GM21528 (cell line): Measurements from ENCODE around the gene PSG5.
"Not testable (repeated sequence)": the region's sequence is repeated elsewhere in the genome, so short reads cannot be mapped to it uniquely, and the experiment has no call there.

Experiments used
- ATAC-seq: cut with Tn5 transposase; IDR thresholded peaks from one replicate; pipeline ENCODE4 v1.9.1; 2021; ENCODE audit warnings: mild to moderate bottlenecking, moderate library complexity; ENCODE audit not compliant: unreplicated experiment, low FRiP score

PSG5 gene

DNA sequence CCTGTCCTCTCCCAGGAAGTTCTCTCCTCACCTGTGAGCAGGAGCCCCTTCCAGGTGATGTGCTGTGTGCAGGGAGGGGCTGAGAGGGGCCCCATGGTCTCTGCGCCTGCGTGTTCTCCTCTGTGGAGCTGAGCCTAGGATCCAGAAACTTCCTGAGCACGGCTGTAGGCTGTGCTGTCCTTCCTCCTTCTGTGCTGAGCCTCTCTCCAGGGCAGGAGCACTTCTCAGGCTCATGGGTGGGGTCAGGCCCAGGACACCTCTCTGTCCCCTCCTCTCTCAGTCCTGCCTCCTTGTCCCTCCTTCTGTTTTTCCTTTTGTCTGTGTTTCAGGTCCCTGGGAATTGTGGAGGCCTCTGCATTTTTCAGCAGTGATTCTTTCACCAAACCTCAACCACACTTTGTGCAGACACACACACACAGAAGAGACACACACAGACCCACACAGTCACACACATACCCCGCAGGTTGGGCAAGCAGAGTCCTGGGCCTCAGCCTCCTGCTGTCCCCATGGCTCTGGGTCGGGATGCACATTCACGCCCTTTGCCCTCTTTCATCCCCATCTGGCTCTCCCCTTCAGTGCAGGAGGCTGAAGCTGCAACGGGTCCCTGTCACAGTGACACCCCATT lies at the start of gene PSG5:
Gene PSG5 (minus strand): TSS at position 226 of the 625 bp plus-strand sequence. CDS start 131 bp downstream, at position 95.
- ATAC-seq = not testable (repeated sequence)

GRCh38 chr19:43235686-43236085 lies 49.4 kb upstream of the PSG5 start:
- not testable (repeated sequence) for ATAC-seq

- ATAC-seq = no peak
Observed at GRCh38 chr19:43229315-43229714, 43.0 kb upstream of the PSG5 start.

DNA sequence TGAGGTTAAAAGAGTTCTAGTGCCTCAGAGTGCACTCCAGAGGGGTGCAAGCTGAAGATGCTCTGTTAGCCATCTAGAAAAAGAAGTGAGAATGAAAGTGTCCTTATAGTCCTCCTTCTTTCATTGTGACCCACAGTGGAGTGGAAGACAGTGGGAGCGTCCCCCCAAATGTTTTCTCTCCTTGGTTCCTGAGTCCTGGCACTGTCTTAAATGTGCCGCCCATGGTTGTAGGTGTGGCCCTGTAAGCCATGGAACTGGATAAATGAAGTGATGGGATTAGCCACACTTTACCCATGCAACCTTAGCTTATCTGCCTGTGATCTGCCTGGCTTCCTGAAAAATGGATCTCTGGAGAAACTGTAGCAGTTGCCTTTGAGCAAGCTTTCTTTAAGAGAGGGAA lies 42.4 kb upstream of the PSG5 start:
- not testable (repeated sequence) for ATAC-seq

DNA sequence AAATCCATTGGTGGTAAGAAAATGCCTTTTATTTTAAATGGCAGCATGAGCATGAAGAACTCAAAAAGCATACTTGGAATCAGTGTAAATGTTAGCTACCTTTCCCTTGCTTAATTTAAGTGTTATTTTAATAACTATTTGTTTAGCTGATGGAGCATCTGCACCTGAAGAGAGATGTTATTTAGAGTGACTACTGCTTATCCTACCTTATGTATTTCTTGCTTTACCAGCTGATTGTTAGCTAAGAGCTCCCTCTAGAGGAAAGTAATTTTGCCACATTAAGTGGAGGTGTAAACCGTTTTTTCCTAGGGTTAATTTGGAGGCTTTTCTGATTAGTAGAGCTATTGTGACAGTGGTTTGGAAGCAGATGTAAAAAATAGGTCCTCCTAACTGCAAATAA lies 40.6 kb upstream of the PSG5 start:
- ATAC-seq = not testable (repeated sequence)

- no peak for ATAC-seq
Observed at GRCh38 chr19:43224855-43225253, 38.5 kb upstream of the PSG5 start.

- ATAC-seq = not testable (repeated sequence)
Observed at GRCh38 chr19:43224201-43224854, 38.0 kb upstream of the PSG5 start.

DNA sequence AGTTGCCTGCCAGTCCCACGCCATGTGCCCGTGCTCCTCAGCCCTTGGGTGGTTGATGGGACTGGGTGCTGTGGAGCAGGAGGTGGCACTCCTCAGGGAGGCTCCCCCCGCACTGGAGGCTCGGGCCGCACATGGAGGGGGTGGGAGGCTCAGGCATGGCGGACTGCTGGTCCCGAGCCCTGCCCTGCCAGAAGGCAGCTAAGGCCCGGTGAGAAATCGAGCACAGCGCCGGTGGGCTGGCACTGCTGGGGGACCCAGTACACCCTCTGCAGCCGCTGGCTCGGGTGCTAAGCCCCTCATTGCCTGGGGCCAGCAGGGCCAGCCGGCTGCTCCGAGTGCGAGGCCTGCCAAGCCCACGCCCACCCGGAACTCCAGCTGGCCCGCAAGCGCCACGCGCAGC lies 35.6 kb upstream of the PSG5 start:
- not testable (repeated sequence) for ATAC-seq

DNA sequence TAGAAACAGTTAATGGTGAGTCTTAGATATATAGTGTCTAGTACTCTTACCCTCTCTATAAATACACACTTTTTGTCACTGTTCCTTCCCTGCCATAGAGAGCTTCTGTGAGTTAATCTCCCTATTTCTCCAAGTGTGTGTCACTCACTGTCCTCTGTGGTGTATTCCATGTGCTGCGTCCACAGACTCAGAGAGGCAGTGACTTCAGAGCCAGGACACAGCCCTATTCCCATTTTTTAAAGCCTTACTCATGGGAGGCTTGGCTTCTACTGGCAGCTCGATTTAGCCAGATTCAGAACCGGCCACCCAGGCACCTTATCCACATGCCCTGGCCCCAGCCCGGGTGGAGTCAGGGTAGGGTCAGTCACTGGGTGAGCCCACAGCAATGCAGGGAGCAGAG lies 32.8 kb upstream of the PSG5 start:
- ATAC-seq = not testable (repeated sequence)

GRCh38 chr19:43215881-43216280 lies 29.5 kb upstream of the PSG5 start:
- ATAC-seq = not testable (repeated sequence)

DNA sequence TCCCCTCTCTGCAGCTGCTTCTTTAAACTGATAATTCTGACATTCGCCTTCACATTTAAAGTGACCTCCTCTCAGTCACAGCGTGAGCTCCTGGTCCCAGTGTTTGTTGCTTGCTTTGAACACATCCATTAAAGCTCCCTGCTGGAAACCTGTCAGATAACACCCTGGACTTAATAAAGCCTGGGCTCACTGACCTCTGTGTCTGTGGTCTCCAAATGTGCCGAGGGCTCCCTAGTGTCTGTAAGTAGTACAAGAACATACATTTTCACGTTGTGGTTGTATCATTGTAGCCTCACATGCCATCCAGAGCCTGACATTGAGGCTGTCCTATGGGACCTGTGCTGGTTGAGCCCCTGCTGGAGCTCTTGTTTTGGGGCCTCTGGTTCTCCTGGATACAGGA lies 21.7 kb upstream of the PSG5 start:
- no peak for ATAC-seq

GRCh38 chr19:43207174-43207573 lies 20.8 kb upstream of the PSG5 start:
- ATAC-seq = not testable (repeated sequence)

- ATAC-seq = not testable (repeated sequence)
Observed at GRCh38 chr19:43205471-43206105, 19.3 kb upstream of the PSG5 start, which contains the start of gene PSG4. Gene PSG4, minus strand, starts transcription at chr19:43205638. Its CDS starts 102 bp downstream, at chr19:43205536.

DNA sequence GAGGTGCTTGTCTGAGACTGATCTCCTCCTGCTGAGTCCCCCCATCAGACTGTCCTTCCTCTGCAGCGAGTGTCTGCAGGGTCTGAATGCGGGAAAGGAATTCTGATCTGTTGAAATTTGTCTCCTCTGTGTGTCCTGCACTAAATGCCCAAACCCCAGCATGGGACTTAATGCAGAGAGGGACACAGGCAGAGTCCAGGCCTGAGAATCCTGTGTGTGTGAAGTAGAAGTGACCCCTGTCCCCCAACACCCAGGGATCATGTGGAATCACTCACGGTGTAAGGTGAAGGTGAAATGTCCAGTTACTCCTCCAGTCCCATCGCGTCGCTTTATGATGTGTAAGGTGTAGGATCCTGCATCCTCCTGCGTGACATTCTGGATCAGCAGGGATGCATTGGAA lies 17.3 kb upstream of the PSG5 start:
- not testable (repeated sequence) for ATAC-seq

DNA sequence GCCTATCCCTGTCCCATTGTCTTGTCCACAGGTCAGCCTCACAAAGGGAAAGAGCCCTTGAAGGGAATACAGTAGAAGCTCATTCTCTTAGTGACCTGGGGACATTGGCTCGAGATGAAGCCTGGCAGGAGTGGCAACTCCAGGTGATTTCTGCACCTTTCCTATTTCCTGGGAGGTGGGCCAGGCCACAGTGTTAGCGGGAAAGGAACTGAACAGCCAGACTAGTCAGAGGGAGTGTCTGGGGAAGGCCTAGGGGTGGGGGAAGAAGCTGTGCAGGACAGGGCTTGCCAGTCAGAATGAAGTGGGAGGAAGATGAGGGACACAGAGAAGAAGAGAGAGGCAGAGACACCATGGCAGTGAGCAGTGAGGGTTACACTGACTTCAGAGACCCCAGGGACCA lies 15.6 kb upstream of the PSG5 start:
- not testable (repeated sequence) for ATAC-seq

GRCh38 chr19:43201337-43201801 lies 15.0 kb upstream of the PSG5 start:
- not testable (repeated sequence) for ATAC-seq

DNA sequence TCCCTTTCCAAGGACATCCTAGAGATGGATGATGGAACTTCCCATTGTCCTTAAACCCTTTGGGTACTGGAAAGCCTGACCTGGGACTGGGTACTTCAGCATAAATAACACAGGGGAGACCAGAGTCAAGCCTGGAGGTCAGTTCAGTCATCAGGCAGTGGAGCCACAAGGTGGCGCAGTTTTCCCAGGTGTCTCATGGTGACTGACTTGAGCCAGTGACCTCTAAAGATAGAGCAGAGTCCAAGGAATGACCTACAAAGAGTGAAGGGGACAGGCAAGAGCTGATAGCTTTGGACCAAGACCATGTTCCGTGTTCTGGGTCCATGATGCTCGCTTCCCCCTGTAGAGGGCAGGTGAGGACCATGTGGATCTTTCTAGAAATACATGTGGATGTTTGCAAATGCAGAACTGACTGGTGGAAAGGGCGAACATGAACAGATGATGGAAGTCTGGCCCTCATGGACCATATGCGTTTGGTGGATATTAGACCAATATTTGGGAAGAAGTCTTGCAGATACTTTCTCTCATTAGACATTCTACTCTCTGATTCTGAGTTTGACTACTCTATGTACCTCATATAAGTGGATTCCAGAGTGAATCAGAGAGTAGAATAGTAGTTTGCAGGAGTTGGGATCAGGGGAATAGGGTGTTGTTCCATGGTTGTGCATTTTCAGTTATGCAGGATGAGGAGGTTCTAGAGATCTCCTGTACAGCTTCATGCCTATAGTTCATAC lies 12.5 kb upstream of the PSG5 start:
- not testable (repeated sequence) for ATAC-seq

DNA sequence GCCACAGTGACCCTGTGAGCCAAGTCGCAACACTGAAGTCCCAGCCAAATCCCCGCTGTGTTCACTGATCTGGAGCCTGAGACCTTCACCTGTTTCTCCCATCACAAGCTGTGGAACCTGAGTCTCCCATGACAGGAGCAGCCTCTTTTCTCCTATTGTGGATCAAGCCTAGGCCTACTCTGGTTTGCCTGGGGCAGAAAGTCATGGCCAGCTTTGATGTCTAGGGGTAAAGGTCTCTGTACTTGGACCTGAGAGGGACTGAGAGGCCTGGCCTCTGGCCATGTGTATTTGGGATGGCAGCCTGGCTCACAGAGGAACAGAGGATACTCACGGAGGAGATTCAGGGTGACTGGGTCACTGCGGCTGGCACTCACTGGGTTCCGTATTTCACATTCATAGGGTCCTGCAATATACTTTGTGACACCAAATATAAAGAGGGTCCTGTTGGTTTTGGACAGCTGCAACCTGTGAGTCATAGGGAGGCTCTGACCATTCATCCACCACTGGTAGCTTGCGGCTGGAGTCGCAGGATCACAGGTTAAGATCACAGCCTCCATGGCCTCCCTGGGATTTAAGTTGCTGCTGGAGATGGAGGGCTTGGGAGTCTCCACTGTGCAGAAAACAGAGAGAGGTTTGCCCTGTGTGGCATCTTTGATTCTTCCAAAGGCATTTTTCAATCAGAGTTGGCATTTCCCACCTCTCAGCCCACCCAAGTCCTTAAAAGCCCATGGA lies 11.5 kb upstream of the PSG5 start:
- not testable (repeated sequence) for ATAC-seq

DNA sequence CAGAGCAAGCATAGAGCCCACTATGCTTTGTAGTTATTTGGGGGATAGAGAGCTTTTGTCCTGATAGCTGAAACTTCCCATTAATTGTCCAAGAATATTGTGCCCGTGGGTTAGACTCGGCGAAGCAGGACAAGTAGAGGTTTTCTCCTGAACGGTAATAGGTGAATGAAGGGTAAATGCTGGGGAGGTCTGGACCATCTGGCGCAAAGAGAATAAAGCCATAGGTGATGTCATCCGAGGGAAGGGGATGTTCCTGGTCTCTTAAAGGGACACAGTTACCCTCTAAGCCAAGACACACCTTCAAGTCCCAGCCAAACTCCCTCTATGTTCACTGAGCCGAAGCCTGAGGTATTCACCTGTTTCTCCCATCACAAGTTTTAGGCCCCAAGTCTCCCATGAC lies 8.1 kb upstream of the PSG5 start:
- not testable (repeated sequence) for ATAC-seq
